Stimulated activated CD8-positive, alpha-beta memory T cell treated with anti-CD3 and anti-CD28 coated beads, Interleukin-15, amount 100 ng/mL, for 1 hour (primary cell): Measurements from ENCODE around the gene ADGRL2.

Source experiments
- DNase-seq: peaks from one replicate; pipeline ENCODE4 v3.0.0-alpha.2; 2020; ENCODE audit warnings: low read depth

ADGRL2 gene

DNA sequence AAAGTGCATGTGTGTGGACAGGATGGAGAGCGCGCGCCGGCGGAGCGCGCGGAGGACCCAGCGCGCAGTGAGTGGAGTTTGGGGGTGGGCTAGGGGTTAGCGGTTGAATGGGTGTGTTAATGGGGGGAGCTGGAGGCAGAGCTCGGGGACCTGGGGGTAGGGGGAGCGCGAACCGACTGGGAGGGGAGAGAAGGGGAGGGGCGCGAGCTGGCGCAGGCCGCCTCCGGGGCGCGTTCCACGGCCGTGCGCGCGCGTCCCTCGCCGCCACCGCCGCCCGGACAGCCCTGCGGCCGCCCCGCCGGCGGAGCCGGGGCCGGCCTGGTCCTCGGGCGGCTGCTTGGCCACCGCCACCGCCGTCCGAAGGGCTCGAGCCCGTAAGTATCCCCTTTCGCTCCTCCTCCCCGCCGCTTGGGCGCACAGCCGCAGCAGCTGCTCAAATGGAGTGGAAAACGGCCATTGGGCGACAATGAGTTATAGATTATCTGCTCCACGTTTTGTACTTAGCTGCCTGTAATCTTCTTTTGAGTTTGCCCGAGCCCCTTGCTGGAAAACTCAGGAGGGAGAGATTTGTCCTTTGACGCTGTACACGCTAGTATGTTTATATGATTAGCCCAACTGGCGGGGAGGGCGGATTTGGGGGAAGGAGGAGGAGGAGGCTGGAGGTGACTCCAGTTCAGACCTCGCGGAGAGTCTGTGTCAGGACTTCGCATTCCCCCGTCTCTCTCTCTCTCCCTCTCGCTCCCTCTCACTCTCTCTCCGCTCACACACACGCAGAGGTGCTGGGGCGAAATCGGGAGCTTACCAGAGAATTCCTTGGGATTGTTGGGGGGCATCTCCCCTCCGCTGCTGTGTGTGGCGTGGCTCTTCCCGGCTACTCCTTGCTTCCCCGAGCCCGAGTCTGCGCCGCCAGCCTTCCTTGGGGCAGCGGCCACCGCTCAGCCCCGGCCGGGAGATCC, at the start of gene ADGRL2:
ADGRL2 (plus strand) TSS at position 240 of the 956 bp plus-strand sequence. CDS start 36,051 bp downstream, outside the sequence.
- no peak for DNase-seq

- DNase-seq: no peak
Observed at GRCh38 chr1:81752840-81753239, 47.9 kb upstream of the ADGRL2 start.

GRCh38 chr1:81754424-81754823, 46.3 kb upstream of the ADGRL2 start:
- DNase-seq: no peak

GRCh38 chr1:81756872-81757271, 43.9 kb upstream of the ADGRL2 start:
- DNase-seq: no peak

DNA sequence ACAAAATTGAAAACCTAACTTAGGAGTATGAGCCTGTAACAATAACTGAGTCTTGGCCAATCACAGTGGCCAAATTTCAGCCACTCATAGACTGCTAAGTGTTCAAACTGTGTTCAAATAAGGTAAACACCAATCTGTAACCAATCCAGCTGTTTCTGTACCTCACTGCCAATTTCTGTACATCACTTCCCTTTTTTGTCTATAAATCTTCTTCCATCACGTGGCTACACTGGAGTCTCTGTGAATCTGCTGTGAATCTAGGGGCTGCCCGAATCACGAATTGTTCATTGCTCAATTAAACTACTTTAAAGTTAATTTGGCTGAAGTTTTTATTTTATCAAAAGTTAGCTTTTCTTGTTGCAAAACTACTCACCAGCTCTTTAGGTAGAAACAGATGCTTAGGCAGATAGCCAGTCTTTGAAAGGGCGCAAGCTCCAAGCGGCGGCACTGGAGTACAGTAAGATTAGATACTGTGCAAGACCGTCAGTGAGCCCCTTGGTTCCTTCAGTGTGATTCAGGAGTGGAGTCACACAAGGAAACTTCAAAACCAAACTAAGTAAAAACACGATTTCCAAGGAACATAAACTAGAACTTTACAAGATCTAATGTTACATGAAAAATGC, 43.2 kb upstream of the ADGRL2 start:
- DNase-seq: no peak

DNA sequence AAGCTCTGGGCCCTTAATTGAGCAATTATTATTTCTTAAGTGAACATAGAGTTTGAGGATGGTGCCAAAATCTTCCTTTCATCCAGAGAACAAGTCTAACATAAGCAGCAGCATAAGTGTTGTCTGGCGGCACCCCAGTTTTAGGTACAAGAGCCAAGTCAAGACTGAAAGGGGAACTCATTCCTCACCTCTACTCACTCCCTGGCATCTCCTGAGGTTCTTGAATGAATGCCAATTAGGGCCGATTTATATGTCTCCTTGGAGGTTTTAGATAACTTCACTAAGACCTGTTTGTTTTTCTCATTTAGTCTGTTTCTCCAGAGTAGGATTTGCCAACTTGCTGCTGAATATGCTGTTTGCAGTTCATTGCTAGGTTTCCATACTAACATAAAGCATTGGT, 42.6 kb upstream of the ADGRL2 start:
- no peak for DNase-seq

DNA sequence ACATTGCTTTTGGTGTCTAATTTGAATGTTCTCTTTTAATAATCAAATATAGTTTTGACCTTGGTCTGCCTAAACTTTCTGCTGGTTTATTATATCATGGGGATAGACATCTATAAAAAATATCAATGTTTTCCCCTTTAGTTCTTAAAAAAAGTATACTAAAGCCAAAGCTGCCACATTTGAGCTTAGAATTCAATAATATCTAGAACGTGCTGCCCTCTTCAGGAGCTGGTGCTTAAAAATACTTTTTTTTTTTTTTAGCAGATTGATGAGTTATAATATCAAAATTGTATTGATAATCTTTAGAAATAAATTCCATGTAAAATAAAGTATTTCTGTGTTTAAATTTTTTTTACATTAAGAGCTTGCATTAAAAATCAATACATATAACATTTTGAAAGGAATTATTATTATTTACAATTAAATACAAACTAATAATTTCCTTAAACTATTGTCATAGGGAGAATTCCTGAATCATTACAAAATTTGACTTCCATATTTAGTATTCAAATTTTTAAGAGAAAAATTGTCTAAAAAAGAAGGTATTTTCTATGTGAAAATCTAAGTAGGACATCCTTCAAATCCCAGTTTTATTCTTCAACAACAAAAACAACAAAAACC, 40.1 kb upstream of the ADGRL2 start:
- no peak for DNase-seq

DNA sequence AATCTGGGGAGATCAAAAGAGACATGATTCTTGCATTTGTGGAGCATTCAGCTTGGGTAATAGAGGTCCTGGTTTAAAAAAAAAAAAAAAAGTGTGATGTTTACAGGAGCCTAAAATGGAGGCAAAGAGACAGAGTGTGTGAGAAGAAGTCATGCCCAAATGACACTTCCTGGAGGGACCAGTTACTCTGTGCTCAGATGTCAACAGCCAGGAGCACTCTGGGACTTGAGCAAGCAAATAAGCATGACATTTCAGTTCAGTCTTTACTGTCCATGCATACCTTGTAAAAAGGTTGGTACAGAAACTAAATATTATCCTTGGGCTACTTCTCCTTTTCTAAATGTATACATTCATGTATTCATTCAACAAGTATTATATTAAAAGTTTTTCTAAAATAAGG, 25.2 kb upstream of the ADGRL2 start:
- no peak for DNase-seq

- no peak for DNase-seq
Observed at GRCh38 chr1:81780705-81781454, 19.9 kb upstream of the ADGRL2 start.

- DNase-seq: no peak
Observed at GRCh38 chr1:81781749-81782148, 19.0 kb upstream of the ADGRL2 start.

DNA sequence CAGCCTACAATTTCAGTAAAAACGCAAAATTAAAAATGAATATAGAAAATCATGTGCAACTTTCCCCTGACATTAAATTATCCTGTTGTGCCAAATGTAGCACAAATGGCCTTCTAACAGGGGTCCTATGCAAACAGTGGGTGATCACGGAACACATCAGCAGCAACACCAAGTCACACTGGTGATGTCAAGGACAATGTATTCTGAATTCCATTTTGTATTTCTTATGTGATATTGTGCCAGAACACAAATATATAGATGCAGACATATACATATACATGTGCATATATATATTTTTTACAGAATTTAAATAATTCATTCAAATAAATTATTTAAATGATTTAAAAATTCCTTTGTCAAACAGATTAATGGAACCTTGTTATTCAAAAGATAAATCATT, 8.6 kb upstream of the ADGRL2 start:
- DNase-seq: no peak

DNA sequence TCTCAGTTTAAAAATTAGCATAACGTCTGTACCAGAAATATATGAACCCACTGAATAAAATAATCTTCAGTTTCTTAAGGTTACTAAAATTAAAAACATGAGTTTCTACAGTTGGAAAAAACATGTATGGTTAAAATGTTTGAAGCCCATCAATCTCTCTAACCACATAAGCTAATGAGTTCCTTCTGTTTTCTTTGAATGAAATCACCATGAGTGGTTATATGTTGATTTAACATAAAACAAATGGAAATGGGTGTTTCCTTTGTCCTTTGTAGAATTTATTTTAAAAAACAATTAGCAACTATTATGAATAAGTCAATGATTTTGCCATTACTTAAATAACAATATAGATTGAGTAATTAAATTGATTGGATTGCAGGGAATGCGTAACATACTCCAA, 3.0 kb upstream of the ADGRL2 start:
- DNase-seq: no peak

- DNase-seq: no peak
Observed at GRCh38 chr1:81799939-81800694, 617 bp upstream of the ADGRL2 start.

- no peak for DNase-seq
Observed at GRCh38 chr1:81801651-81802456, 1.1 kb downstream of the ADGRL2 start.

DNA sequence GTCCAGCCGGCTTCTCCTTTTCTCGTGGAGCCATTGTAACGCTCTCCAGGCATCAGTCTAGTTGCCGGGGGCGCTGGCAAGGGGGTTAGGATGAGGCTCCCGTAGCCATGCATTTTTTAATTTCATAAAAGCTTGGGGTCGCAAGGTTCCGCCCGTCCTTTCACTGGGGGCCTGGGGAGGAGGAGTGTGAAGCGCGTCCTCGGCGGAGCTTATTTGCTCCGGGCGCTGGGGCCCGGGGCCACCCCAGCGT, 1.6 kb downstream of the ADGRL2 start:
- DNase-seq: no peak

DNA sequence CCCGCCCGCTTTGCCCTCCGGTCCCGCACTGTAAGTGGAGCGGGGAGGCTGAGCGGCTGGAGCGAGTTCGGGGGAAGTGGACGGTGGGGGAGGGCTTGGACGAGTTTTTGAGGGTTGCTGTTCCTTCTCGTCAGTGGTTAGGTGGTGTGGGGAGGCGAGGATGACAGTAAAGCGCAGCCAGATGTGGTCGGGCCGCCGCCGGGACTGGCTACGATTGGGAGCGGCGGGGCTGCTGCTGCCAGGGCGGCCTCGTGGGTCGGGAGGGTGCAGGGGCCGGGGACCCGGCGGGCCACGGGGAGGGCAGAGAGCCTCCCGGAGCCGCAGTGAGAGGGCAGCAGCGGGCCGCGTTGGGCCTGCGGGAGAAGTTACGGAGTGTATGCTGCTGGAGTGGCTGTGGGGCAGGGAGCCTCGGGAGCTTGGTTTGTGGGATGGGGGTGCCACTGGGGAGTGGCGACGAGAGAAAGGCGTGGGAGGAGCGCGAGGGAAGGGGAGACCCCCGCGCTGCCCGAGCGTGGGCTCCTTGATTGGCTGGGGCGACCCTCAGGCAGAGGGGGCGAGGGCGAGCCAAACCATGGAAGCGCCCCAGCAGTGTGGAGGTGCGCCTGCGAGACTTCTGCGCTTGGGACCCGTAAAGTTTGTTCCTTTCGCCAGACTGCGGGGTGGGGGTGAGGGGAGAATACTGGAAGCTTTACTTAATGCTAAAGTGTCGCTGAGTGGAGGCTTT, 2.1 kb downstream of the ADGRL2 start:
- DNase-seq: no peak

DNA sequence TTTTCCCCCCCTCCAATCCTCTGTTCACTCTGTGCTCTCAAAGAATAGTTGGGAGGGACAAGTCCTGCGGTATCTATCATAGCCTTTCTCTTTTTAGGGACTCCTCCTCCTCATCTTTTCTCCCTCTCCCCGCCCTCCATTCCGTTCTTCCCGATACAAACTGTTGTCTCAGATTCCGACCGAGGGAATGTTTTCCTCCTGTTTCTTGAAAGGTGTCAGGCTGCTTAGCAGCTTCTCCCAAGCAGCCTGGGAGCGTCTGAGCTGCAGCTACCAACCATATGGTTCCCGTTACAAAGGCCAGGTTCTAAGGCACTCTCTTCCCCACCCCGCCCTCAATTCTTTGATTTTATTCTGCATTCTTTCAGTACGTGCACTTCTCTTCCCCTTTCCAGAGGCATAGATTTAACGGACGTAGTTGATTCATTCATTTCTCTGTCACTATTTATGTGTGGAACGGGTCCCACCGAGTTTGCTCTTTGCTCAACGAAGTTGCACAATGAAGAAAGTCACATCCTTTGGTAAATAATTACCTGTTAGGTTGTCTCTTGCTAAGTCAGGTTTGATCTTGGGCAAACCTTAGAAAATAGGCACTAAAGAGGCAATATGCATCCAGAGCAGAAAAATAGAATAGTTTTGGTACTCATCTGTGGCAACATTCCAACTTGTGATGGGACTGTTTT, 2.8 kb downstream of the ADGRL2 start:
- DNase-seq: no peak

DNA sequence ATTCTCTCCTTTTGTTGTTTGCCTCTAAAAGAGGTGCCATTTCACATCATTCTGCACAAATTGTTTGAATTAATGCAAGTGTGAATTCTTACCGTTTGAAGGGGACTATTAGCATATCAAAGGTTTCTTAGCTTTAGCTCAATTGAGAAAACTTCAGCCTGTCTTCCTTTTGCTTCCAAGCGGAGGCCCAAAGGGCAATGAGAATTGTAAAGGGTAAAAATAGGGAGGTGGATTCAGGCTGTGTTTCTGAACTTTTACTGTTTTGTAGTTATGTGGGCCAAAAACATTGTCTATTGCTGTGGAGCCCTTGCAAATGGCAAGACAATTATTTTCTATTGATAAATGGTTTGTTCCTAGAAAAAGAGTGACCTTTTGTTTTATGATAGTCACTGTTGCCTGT, 3.6 kb downstream of the ADGRL2 start:
- no peak for DNase-seq

GRCh38 chr1:81805537-81806431, 5.0 kb downstream of the ADGRL2 start:
- no peak for DNase-seq
